Measurements from ENCODE around the gene BDKRB1.

The BDKRB1 gene

DNA sequence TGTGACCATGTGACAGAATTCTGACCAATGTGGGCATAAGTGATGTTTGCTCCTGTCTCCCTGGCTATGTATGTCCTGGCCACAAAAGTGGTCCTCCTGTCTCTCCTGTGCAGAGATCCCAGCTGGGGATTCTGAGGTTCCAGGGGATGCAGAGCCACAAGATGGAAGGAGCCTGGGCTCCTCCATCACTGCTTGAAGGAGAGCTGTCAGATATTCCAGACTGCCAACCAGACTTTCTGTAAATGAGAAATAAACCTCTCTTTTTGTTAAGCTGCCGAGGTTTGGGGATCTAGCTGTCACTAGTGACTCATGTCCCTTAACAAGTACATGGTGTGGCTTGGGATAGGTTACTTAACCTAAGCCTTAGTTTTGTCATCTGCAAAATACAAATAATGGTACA lies 21.9 kb downstream of the BDKRB1 start:
- in situ Hi-C loops (cut with MboI; ENCODE audit: low sequenced_read_pairs, unreplicated experiment) = loop anchor here (10.0 kb wide), 1 partner anchor 183 kb away; no protein-coding TSS in a partner anchor
- TF ChIP-seq, protein P1, sequence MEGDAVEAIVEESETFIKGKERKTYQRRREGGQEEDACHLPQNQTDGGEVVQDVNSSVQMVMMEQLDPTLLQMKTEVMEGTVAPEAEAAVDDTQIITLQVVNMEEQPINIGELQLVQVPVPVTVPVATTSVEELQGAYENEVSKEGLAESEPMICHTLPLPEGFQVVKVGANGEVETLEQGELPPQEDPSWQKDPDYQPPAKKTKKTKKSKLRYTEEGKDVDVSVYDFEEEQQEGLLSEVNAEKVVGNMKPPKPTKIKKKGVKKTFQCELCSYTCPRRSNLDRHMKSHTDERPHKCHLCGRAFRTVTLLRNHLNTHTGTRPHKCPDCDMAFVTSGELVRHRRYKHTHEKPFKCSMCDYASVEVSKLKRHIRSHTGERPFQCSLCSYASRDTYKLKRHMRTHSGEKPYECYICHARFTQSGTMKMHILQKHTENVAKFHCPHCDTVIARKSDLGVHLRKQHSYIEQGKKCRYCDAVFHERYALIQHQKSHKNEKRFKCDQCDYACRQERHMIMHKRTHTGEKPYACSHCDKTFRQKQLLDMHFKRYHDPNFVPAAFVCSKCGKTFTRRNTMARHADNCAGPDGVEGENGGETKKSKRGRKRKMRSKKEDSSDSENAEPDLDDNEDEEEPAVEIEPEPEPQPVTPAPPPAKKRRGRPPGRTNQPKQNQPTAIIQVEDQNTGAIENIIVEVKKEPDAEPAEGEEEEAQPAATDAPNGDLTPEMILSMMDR (IDR thresholded peaks at IDR 0.05; ENCODE audit: borderline replicate concordance, control extremely low read depth, extremely low read depth, insufficient read depth, missing control alignments) = no peak
- no peak for DNase-seq (ENCODE audit: low spot score)

DNA sequence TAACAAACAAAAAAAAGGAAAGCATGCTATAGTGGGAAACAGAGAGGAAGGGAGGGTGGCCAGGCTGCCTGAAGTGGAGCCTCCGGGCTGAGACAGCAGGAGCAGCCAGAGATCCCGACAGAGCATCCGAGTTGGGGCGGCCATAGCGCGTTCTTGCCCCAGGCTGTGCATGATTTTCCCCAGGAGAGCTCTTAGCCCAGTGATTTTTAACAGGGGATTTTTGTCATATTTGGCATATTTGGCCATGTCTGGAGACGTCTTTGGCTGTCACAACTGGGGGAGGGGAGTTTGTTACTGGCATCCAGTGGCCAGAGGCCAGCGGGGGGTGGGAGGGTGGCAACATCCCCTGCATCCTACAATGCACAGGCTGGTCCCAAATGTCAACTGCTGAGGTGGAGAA lies 23.6 kb downstream of the BDKRB1 start:
- in situ Hi-C loops (cut with MboI; ENCODE audit: low sequenced_read_pairs, unreplicated experiment) = loop anchor here (10.0 kb wide), 1 partner anchor 185 kb away; no protein-coding TSS in a partner anchor
- TF ChIP-seq, protein P1 (IDR thresholded peaks at IDR 0.05; ENCODE audit: borderline replicate concordance, control extremely low read depth, extremely low read depth, insufficient read depth, missing control alignments) = no peak

DNA sequence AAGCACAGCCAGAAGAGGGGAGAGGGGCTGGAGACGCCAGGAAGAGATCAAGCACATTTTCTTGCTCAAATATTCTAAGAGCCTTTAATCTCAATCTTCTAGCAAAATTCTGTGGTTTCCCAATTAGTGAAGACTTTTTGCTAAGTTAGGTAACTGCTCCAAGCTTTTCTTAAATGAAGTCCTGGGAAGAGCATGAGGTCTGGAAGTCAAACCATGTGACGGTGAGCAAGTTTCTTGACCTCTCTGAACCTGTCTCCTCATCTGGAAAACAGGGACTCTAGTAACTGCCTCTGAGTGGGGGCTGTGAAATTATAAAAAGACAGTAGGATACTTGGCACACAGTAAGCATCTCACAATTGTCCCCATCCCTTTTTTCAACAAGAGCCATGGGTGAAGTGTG lies 24.1 kb downstream of the BDKRB1 start:
- no peak for DNase-seq (ENCODE audit: low spot score)
- in situ Hi-C loops (cut with MboI; ENCODE audit: low sequenced_read_pairs, unreplicated experiment) = no loop called here
- TF ChIP-seq, protein P1 (IDR thresholded peaks at IDR 0.05; ENCODE audit: borderline replicate concordance, control extremely low read depth, extremely low read depth, insufficient read depth, missing control alignments) = no peak

More for the DNA sequence above, 23.6 kb downstream of the BDKRB1 start:
- no peak for DNase-seq (ENCODE audit: low spot score)

DNA sequence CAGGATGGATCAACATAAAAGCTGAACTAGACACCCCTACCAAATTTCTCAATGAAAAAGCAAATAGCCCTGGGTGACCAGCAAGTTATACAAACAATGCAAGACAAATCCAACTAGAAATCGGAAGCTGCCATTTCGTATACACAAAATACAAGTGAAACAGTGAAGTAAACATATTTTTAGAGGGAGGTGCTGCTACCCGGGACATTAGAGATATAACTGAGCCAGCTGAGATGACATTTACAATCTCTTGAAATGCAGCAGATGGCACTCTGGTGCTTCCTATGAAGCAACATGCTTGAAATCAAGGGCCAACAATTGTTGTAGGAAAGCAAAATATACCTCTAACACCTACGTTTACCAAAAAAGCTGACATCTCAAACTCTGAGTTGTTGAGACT lies 25.5 kb downstream of the BDKRB1 start:
- TF ChIP-seq, protein P1 (IDR thresholded peaks at IDR 0.05; ENCODE audit: borderline replicate concordance, control extremely low read depth, extremely low read depth, insufficient read depth, missing control alignments) = no peak
- no peak for DNase-seq (ENCODE audit: low spot score)
- in situ Hi-C loops (cut with MboI; ENCODE audit: low sequenced_read_pairs, unreplicated experiment) = no loop called here

DNA sequence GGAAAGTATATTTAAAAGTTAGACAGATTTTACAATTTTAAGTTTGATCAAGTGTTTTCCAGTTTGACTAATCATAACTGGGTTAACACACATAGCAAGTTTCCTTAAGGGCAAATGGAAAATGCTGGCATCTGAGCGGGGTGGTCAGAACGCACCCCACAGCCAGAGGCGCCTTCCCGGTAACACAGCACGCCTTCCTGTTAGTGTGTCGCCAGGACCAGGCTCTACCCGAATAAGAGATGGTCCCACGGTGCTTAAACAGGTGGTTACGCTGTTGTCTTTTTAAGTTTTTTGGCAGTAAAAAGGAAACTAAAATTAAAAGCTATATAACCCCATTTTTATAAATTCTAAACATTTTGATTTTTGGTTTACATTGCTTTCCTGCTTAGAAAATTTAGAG lies 28.0 kb downstream of the BDKRB1 start:
- in situ Hi-C loops (cut with MboI; ENCODE audit: low sequenced_read_pairs, unreplicated experiment) = no loop called here
- TF ChIP-seq, protein P1 (IDR thresholded peaks at IDR 0.05; ENCODE audit: borderline replicate concordance, control extremely low read depth, extremely low read depth, insufficient read depth, missing control alignments) = no peak
- DNase-seq (ENCODE audit: low spot score) = no peak

DNA sequence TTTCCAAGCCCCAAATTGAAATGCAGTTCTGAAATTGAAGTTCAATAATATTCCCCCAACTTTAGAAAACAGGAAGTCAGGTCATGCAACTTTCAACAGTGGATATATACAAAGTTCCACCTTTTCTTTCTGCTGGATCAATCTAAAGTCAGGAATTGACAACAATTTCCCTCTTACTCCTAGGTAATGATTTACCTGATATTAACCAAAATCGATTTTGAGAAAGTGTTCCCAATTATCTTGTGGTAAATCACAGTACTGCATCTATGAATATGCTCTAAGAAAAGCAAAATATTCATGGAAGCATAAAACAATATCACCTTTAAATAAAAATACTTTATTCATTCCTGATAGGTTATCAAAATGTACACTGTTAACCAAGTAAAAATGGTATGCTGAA lies 28.4 kb downstream of the BDKRB1 start:
- no peak for DNase-seq (ENCODE audit: low spot score)
- TF ChIP-seq, protein P1 (IDR thresholded peaks at IDR 0.05; ENCODE audit: borderline replicate concordance, control extremely low read depth, extremely low read depth, insufficient read depth, missing control alignments) = no peak
- in situ Hi-C loops (cut with MboI; ENCODE audit: low sequenced_read_pairs, unreplicated experiment) = no loop called here

DNA sequence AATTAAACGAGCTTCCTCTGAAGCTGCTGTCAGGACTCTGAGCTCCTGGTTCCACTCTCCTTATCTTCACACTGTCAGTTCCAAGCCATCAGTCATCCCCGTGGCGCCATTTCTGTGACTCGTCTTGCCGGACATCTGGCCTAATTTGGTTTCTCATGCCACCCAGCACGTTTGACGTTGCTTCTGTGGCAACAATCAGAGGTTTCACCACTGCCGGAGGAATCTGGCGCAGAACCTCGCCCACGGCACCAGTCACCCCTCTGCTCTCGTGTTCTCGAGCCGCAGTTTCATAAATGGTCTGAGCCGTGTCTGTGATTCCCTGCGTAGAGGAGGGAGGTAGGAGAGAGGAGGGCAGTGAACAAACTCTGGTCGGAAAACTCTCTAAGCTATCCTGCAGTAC lies 29.7 kb downstream of the BDKRB1 start:
- DNase-seq (ENCODE audit: low spot score) = no peak
- TF ChIP-seq, protein P1 (IDR thresholded peaks at IDR 0.05; ENCODE audit: borderline replicate concordance, control extremely low read depth, extremely low read depth, insufficient read depth, missing control alignments) = no peak
- in situ Hi-C loops (cut with MboI; ENCODE audit: low sequenced_read_pairs, unreplicated experiment) = no loop called here
